Fibroblast of skin of scalp (primary cell): ENCODE measurements around the gene EDC3.
"Not testable (repeated sequence)": the region's sequence is repeated elsewhere in the genome, so short reads cannot be mapped to it uniquely, and the experiment has no call there.

ENCODE experiments used
- DNase-seq: peaks from one replicate; pipeline ENCODE4 v3.0.0-alpha.2; 2013

Gene EDC3

GRCh38 chr15:74609938-74610301, 85.9 kb downstream of the EDC3 start:
- no peak for DNase-seq

- DNase-seq, result no peak
Measured at GRCh38 chr15:74608786-74609185, 87.0 kb downstream of the EDC3 start.

GRCh38 chr15:74605795-74606150, 90.1 kb downstream of the EDC3 start:
- DNase-seq, result no peak

GRCh38 chr15:74604983-74605794, 90.6 kb downstream of the EDC3 start:
- DNase-seq, result no peak

- DNase-seq, result no peak
Measured at GRCh38 chr15:74603789-74604705, 91.8 kb downstream of the EDC3 start.

- no peak for DNase-seq
Measured at GRCh38 chr15:74603026-74603788, 92.6 kb downstream of the EDC3 start.

- no peak for DNase-seq
Measured at GRCh38 chr15:74599156-74599555, 96.7 kb downstream of the EDC3 start.

GRCh38 chr15:74598126-74598842, 97.5 kb downstream of the EDC3 start:
- DNase-seq, result peak; percentile 86

- DNase-seq, result not testable (repeated sequence)
Measured at GRCh38 chr15:74597146-74597705, 98.6 kb downstream of the EDC3 start.

GRCh38 chr15:74596736-74597135, 99.1 kb downstream of the EDC3 start:
- DNase-seq, result not testable (repeated sequence)

GRCh38 chr15:74595271-74595670, 100.6 kb downstream of the EDC3 start:
- no peak for DNase-seq

GRCh38 chr15:74594455-74594854, 101.4 kb downstream of the EDC3 start:
- DNase-seq, result no peak

GRCh38 chr15:74593122-74593521, 102.7 kb downstream of the EDC3 start:
- no peak for DNase-seq

GRCh38 chr15:74592222-74592621, 103.6 kb downstream of the EDC3 start:
- no peak for DNase-seq

GRCh38 chr15:74589826-74590225, 106.0 kb downstream of the EDC3 start:
- peak; percentile 41 for DNase-seq

- no peak for DNase-seq
Measured at GRCh38 chr15:74585857-74586256, 110.0 kb downstream of the EDC3 start.

- no peak for DNase-seq
Measured at GRCh38 chr15:74585191-74585590, 110.6 kb downstream of the EDC3 start.

- no peak for DNase-seq
Measured at GRCh38 chr15:74584779-74585178, 111.0 kb downstream of the EDC3 start.

- no peak for DNase-seq
Measured at GRCh38 chr15:74584204-74584603, 111.6 kb downstream of the EDC3 start.
